ENCODE measurements around the gene XPC.
"Not testable (repeated sequence)": the region's sequence is repeated elsewhere in the genome, so short reads cannot be mapped to it uniquely, and the experiment has no call there.

The XPC gene

GRCh38 chr3:14131134-14131533 lies 47.3 kb downstream of the XPC start:
- no peak for DNase-seq

- no peak for DNase-seq
Observed at GRCh38 chr3:14130707-14131106, 47.7 kb downstream of the XPC start.

GRCh38 chr3:14130230-14130629 lies 48.2 kb downstream of the XPC start:
- no peak for DNase-seq

GRCh38 chr3:14129296-14129695 lies 49.1 kb downstream of the XPC start:
- DNase-seq = no peak

GRCh38 chr3:14128724-14129123 lies 49.7 kb downstream of the XPC start:
- no peak for DNase-seq

- no peak for DNase-seq
Observed at GRCh38 chr3:14127516-14128161, 50.8 kb downstream of the XPC start.

- DNase-seq = no peak
Observed at GRCh38 chr3:14126887-14127505, 51.4 kb downstream of the XPC start.

GRCh38 chr3:14126017-14126886 lies 52.1 kb downstream of the XPC start:
- DNase-seq = no peak

- peak in 2 of 5 donors; percentile 48 to 61 for DNase-seq
Observed at GRCh38 chr3:14125193-14126016, 53.0 kb downstream of the XPC start.

- DNase-seq = peak; percentile 98 to 99 (median 98)
Observed at GRCh38 chr3:14124615-14125192, 53.7 kb downstream of the XPC start, which contains the start of the genes CHCHD4 and TMEM43. TSS of gene CHCHD4 (minus strand) at chr3:14124870. CDS start at chr3:14124676, 194 bp downstream. TSS of gene TMEM43 (plus strand) at chr3:14125052. CDS start at chr3:14125194, 142 bp downstream.

GRCh38 chr3:14124223-14124614 lies 54.2 kb downstream of the XPC start:
- DNase-seq = peak in 2 of 5 donors; percentile 45 to 72

- DNase-seq = no peak
Observed at GRCh38 chr3:14123308-14124222, 54.8 kb downstream of the XPC start.

- no peak for DNase-seq
Observed at GRCh38 chr3:14122301-14122700, 56.1 kb downstream of the XPC start.

GRCh38 chr3:14121859-14122258 lies 56.5 kb downstream of the XPC start:
- DNase-seq = no peak

GRCh38 chr3:14120921-14121448 lies 57.4 kb downstream of the XPC start:
- not testable (repeated sequence) for DNase-seq

GRCh38 chr3:14120111-14120920 lies 58.1 kb downstream of the XPC start:
- DNase-seq = no peak

- DNase-seq = no peak
Observed at GRCh38 chr3:14119651-14120050, 58.8 kb downstream of the XPC start.

GRCh38 chr3:14118400-14119381 lies 59.7 kb downstream of the XPC start:
- DNase-seq = no peak

Measured in T-helper 1 cell (primary cell).